HPDE6-E6E7 (cell line): ENCODE data around the gene APRT.

Experiments
- DNase-seq: peaks from one replicate; pipeline ENCODE4 v3.0.0; 2011; ENCODE audit warnings: missing footprints; ENCODE audit errors: extremely low spot score

APRT gene, protein sequence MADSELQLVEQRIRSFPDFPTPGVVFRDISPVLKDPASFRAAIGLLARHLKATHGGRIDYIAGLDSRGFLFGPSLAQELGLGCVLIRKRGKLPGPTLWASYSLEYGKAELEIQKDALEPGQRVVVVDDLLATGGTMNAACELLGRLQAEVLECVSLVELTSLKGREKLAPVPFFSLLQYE

DNA sequence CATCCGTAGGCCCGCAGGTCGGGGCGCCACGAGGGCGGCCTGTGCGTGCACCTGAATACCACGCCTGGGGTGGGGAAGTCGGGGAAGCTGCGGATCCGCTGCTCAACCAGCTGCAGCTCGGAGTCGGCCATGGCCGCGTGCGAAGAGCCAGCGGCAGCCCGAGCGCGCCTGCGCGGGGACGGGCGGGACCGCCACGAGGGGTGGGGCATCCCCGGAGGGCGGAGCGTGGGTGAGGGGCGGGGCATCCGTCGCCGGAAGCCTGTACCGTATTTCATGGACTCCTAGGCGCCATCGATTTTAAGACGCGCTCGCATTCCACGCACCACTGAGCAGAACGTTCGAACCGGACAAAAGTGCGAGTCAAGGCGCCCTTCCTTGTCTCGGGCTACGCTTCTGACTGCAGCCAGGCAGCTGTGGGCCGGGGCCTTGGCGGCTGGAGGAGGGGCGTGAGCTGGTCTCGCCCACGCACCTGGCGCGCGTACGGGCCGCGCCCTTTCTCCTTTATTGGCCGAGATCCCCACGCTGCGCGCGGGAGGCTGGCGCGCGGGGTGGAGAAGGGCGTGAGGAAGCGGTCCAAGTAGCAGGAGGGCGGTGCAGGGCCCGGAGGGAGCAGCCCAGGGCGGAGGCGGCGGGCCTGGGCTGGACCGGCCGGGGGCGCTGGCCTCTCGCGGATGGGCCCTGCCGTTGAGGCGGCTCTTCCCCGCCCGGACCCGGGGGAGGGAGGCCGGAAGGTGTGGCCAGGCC is at the start of gene APRT:
Gene APRT, minus strand, starts transcription at position 160 of the 744 bp plus-strand sequence. Its CDS starts 29 bp downstream, at position 131.
- DNase-seq = peak; percentile 90

DNA sequence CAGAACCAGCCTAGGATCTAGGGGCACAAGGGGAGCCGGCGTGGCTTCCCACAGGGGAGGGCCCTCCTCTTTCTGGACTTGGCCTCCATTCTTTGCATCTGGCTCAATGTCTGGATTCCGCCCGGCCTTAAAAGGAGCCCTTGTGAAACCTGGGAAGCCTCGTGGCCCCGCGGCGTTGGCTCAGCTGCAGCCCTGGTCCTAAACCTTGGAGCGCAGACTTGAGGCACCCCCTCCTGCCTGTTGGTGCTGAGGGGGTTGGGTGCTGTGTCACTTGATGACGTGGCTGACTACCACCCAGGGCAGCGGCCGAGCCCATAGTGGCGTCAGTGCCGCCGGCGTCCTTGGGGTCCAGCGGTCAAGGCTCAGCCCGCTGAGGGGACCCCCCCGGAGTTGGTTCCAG is 49.6 kb upstream of the APRT start:
- no peak for DNase-seq

DNA sequence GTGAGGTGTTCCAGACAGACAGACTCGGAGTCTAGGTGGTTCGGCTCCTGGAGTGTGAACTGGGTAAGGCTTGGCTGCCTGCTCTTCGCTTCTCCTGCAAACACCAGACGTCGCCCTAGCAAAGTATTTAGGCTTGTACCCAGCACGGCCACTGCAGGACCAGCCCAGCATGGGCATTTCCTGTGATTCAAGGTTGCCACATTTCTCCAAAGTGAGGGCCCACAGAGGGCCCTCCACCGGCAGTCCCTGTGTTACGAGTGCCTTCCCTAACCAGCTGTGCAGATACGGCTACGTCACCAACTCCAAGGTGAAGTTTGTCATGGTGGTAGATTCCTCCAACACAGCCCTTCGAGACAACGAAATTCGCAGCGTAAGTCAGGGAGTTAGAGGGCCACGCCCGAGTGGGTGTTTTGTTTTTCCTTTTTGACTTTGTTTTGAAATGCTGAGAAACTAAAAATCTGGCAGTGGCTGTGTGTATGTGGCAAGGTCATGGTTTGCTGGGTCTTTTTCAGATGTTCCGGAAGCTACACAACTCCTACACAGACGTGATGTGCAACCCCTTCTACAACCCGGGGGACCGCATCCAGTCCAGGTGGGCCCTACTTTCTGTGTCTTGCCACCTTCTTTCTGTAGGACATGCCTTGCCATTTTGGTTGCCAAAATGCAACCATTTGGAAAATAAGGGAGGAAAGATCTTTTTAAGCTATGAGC is 47.8 kb upstream of the APRT start:
- no peak for DNase-seq

DNA sequence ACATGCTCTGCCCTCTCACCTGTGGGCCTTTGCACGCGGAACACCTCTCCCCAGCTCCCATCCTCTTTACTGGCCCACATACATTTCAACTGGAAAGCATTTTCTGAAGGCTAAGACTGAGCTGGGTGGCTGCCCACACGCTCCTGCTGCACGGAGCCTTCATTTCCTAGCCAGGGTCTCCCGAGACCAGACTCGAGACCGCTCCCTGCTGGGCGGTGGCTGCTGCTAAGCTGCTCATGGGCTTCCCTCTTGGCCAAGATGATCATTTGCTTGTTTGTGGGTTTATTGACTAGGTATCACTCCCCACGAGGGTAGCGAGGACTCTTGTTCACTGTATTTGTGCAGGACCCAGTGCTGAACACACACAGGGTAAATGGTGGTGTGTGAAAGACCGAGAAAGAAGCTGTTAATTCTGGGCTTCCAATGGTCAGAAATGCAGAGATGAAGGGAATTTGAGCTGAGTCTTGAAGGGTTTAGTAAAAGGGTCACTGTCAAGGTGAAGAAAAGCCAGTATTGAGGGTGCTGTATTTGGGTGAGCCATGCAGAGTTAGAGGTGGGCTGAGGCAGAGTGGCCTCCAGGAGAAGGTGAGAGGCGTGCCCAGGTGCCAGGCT is 46.1 kb upstream of the APRT start:
- DNase-seq = peak; percentile 88

DNA sequence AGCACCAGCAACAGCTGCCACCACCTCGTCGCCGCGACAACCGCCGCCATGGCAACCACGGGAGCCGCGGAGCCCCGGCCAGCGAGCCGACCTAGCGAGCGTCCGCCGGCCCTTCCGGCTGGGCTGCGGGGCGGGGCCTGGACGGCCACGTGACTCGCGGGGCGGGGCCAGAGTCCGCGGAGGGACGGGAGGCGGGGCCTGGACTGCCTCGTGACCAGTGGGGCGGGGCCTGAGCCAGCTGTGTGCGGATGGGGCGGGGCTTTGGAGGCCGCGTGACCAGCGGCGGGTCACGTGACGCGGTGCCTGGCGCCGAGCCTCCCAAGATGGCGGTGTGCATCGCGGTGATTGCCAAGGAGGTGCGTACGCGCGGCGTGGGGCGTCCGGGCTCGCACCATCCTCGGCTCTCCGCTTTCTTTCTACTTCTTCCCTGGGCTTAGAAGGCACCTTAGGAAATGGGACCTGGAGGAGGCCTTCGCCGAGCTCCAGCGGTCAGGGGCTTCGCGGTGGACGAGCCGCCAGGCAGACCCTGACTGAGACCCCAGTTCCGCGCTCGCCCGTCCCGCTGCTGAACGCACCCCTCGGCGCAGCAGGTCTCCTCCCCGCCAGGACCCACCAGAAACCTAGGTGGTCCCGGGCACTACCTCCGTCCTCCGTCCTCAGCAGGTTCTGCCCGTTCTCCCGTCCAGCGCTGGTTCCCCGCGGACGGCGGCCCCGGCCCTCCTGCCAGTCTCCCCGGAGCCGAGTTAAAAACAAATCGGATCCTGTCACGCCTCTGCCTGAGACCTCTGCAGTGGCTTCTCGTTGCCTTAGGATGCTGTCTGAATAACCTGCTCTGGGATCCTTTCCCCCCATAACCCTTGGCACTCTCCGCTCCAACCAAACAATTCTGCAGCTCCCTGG is 45.4 kb upstream of the APRT start, which contains the start of the genes GALNS and TRAPPC2L:
Gene GALNS, minus strand, starts transcription at position 120 of the 900 bp plus-strand sequence. Its CDS starts 70 bp downstream, at position 50.
Gene TRAPPC2L, plus strand, starts transcription at position 300 of the 900 bp plus-strand sequence. Its CDS starts 24 bp downstream, at position 324.
- peak; percentile 98 for DNase-seq

DNA sequence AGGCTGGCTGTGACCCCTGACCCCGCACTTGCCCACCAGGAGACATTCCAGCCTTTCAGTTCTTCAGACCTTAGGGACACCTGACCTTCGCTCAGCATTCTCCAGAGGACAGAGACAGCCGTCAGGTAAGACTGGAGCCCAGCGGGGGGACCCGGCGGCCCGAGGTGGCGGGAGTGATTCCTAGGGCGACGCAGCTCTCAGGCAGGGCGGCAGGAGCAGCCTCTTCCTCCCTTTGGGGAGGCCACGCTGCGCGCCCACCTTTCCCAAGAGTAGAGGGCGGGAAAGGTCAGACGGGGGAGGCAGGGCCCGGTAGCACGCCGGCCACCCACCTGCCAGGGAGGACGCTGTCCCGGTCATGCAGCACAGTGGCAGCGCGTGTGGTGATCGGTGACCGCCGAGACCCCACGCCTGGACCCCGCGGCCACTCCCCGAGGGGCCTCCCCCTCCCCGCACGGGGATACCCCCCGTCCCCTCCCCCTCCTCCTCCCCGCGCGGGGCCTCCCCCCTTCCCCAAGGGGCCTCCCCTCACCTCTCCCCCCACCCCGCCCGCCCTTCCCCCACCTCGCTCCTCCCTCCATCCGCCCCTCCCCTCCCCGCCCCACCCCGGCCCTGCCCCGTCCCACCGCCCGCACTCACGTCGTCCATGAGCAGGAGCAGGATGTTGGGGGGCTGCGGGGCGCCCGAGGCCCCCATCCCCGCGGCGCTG is 44.5 kb upstream of the APRT start:
- no peak for DNase-seq

DNA sequence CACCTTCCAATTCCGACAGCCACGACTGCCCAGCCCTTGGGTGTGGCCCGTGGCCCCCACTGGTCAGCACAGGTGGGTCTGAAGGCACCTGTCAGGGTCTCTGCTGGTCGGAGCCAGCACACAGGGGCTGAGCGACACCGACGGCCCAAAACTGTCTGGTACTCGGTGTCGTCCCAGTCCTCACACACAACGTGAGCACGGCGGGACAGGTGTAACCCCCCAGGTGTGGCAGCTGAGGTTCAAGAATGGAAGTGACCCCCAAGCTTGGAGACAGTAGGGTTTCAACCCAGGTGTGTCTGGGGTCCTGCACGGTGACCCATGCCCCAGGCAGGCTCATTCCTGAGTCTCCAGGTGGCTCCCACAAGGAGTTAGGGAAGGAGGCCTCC is 44.0 kb upstream of the APRT start:
- DNase-seq = no peak

DNA sequence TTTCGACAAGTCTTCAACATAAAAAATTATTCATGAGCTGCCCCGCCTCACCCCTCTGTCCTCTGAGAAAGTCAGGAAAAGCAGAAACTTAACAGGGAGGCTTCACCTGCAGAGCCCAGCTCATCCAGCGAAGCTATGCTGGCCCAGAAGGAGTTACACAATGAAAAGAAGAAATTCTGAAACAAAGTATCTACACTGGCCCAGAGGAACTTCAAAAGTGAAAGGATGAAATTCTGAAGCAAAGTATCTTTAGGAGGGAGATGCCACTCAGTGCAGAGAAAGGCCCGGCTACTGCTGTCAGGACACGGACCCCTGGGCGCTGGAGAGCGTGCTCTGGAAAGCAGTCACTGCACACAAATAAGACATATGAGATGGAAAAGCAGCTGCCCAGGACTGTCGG is 43.4 kb upstream of the APRT start:
- DNase-seq = no peak

DNA sequence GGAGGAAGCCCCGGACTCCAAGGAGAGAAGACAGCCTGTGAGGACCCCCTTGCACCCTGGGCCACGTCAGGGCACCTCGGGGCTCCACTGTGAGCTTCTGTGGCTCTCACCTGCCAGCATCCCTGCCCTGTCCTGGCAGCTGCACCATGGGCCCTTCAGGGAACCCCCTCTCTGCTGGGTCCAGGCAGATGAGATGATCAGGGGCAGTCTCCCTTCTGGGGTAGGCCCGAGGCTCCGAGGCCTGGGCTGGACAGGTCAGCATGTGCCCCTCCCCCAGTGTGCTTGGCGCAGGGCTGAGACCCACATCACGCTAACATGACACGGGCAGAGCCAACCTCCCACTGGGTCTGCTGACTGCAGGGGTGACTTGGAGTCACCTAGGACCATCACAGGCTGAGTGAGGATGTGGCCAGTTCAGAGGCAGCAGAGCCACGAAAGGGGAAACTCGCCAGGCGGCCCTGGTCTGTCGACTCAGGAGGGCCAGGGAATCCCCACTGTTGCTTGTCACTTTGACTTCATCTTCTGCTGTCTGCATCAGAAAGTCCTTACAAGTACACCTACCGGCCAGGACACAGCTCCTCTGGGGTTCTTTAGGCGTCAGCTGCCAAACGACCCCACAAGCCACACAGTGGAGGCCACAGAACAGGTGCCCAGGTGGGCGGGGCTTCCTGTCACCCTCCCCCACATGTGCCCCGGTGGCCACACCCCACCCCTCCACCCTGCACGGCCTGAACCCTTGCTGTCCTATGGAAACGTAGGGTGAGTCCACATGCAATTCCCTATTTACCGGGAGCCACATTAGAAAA is 42.8 kb upstream of the APRT start:
- DNase-seq = no peak

DNA sequence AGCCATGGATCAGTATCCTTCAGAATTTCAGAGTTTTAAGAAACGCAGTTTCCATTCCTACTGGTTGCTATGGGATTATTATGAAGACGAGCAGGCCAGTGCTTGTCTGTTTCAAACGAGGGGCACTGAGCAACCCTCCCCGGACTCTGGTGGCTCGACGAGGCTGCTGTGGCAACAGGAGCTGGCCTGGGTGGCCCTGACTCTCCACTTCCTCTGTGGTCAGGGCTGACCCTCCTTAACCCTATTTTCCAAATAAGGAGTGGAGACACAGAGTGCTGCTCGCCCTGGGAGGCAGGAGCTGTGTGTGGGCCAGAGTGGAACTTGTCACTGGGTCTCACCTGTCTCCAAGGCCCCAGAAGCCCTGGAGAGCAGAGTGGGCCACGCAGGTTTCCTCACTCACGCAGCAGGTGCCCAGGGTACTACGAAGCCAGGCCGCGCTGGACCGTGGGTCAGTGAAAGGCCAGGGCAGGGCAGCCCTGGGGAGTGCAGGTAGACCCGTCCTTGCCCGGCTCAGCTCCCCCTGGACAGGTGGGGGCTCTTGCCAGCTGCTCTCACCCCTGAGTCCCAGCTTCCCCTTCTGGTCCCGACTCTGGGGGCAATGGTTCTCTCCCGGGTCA is 41.7 kb upstream of the APRT start:
- no peak for DNase-seq

DNA sequence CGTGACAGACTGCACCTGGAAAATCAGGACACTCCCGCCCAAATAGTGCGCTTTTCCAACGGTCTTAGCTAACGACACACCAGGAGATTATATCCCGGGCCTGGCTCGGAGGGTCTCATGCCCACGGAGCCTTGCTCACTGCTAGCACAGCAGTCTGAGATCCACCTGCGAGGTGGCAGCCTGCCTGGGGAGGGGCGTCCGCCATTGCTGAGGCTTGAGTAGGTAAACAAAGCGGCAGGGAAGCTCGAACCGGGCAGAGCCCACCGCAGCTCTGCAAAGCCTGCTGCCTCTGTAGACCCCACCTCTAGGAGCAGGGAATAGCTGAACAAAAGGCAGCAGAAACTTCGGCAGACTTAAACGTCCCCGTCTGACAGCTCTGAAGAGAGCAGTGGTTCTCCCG is 39.9 kb upstream of the APRT start:
- DNase-seq = no peak

DNA sequence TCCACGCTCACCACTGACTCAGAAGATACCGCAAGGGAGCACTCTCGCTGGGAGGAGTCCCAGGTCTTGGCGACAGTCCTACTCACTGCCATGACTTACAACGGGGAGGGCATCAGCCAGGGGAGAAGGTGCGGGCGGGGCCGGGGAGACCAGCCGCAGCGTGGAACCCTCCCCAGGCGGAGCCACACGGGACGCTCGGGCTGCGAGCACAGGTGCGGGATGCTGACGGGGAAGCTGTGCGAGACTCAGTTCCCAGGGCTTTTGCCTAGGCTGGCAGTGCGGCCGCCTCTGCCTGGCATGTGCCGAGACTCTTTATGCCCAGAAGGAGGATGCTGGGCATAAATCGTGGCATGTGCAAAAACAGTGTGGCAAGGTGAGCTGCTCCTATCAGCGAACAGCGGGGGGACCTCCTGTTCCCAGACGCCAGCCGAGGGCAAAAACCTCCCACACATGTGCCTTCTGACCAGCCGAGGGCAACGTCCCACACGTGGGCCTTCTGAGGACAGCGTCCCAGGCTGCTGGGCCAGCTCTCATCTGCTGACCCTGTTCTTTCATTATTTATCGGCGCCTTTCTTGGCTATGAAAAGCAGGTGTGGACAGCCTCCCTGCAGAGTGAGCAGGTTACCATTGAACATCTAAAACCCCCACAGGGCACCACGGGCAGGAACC is 38.9 kb upstream of the APRT start:
- DNase-seq = no peak

DNA sequence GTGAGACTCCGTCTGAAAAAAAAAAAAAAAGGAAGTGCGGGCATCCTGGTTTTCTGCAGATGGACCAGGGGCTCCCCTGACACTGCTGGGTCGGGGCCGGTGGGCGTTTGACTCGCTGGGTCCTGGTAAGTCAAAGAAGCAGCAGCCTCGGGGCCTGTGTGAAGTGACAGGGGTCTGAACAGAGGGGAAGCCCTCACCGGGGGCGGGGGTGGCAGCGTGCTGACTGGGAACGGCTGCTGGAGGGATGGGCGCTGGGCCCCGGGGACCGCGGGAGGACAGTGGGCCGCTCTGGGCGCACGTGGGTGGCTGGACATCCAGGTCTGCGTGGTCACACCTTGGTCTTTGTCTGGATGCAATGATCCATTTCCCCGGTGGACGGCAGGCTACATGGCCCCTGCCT is 36.8 kb upstream of the APRT start:
- no peak for DNase-seq

DNA sequence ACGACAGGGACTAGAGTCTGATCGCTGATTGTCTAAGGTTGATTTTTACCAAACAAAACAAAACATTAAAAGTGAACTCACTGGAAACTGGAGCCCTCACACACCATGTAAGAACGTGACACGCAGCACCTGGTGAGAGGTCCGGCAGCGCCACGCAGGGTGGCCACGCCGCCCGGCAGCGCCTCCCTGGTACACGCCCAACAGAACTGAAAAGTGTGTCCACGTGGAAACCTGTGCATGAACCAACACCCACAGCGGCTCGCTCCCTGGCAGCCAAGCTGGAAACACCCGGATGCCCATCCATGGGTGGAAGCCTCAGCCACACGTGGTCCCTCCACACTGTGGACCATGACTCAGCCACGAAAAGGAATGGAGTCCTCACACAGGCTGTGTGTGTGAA is 35.9 kb upstream of the APRT start:
- DNase-seq = no peak

DNA sequence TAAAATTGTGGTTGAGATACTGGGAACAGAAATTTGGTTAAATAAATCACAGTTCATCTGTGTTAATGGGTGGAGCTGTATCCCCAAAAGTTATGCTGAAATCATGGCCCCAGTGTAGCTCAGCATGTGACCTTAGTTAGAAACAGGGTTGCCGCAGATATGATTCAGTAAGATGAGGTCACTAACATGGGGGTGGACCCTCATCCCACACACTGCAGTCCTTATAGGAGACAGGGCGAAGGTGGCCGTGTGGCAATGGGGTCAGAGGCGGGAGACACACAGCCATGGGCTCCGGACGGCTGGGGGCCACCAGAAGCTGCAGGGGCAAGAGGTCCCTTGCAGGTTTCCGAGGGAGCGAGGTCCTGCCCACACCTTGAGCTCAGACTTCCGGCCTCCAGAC is 34.4 kb upstream of the APRT start:
- DNase-seq = no peak

DNA sequence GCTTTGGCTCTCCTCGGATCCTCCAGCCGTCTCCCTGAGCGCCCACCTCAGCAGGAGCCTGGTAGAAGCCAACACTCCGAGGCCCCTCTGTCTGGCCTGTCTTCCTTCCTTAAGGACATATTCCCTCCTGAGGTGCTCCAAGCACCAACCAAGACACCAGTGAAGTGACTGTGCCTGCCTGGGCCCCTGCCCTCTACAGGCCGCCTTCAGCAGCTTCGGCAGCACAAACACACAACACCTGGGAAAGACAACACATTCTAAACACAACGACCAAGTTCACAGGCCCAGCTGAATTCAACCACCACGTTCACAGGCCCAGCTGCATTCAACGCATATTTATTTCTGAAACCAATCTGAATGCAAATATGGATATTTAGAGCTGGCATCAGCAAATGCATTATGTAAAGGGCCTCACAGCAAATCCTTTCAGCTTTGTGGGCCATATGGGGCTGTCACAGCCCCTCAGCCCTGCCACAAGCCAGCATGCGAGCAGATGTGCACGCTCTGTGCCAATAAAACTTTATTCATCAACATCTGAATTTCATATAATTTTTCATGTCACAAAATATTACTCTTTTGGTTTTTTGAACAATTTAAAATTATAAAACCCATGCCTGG is 32.8 kb upstream of the APRT start:
- DNase-seq = no peak

DNA sequence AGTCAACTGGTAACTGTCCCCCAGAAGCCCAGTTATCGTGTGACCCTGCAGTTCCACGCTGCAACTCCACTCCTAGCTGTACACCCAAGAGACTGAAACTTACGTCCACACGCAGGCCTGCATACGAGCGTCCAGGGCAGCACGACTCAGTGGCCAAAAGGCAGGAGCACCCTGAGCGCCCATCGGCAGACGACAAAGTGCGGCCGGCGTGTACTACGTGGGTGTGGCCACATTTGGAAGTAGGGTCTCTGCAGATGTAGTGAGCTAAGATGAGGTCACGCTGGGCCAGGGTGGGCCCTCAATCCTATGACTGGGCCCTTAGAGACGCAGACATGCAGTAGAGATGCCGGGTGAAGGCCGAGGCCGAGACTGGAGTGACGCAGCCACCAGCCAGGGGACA is 31.5 kb upstream of the APRT start:
- no peak for DNase-seq

DNA sequence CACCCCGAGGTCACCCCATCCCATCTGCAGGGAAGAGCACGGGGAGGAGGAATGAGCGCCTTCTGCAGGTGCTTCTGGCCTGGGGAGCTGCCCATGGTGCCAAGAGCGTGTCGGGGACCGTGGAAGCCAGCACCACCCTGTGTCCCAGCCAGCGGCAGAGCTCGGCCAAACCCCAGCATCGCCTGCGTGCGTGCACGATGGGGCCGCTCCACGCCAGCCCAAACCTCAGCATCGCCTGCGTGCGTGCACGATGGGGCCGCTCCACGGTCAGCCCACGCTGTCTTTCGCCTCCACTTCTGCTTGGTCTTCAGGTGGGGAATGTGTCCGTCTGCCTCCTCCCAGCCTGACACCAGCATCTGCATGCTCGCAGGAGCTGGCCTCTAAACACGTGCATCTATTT is 31.1 kb upstream of the APRT start:
- no peak for DNase-seq
